ENCODE data around the gene REN. TPM values are rescaled to one million over a fixed set of nuclear protein-coding genes. Genes with fewer than 3 reads are reported as not detected.

REN gene
- total and polyA plus RNA-seq, 2 of the 13 experiments (the other 11 are each of a cell fraction or from before 2014, with no cell fraction given) = not detected

GRCh38 chr1:204162494-204163074 lies 3.6 kb downstream of the REN start (continued):
- no peak for TF ChIP-seq LCORL (IDR thresholded peaks at IDR 0.05)
- no peak for TF ChIP-seq LCORL (CRISPR knock-in tag; IDR thresholded peaks at IDR 0.05)
- no peak for TF ChIP-seq DZIP1 (CRISPR knock-in tag; IDR thresholded peaks at IDR 0.05)
- TF ChIP-seq ZSCAN30 (CRISPR knock-in tag; IDR thresholded peaks at IDR 0.05) = no peak
- no peak for TF ChIP-seq ZNF121 (CRISPR knock-in tag; IDR thresholded peaks at IDR 0.05)
- TF ChIP-seq MAZ (IDR thresholded peaks at IDR 0.05; ENCODE audit: borderline replicate concordance, low read depth, low read length) = no peak
- no peak for TF ChIP-seq MAZ (CRISPR knock-in tag; IDR thresholded peaks at IDR 0.05; ENCODE audit: low read depth)
- no peak for TF ChIP-seq BHLHE40 (IDR thresholded peaks at IDR 0.05; ENCODE audit: low read length)
- TF ChIP-seq, protein P1, sequence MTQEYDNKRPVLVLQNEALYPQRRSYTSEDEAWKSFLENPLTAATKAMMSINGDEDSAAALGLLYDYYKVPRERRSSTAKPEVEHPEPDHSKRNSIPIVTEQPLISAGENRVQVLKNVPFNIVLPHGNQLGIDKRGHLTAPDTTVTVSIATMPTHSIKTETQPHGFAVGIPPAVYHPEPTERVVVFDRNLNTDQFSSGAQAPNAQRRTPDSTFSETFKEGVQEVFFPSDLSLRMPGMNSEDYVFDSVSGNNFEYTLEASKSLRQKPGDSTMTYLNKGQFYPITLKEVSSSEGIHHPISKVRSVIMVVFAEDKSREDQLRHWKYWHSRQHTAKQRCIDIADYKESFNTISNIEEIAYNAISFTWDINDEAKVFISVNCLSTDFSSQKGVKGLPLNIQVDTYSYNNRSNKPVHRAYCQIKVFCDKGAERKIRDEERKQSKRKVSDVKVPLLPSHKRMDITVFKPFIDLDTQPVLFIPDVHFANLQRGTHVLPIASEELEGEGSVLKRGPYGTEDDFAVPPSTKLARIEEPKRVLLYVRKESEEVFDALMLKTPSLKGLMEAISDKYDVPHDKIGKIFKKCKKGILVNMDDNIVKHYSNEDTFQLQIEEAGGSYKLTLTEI (CRISPR knock-in tag; conservative IDR thresholded peaks at IDR 0.05) = no peak
- TF ChIP-seq ZNF224 (CRISPR knock-in tag; IDR thresholded peaks at IDR 0.05) = no peak
- TF ChIP-seq ZNF570 (CRISPR knock-in tag; IDR thresholded peaks at IDR 0.05; ENCODE audit: borderline replicate concordance) = no peak
- no peak for TF ChIP-seq BATF2 (CRISPR knock-in tag; IDR thresholded peaks at IDR 0.05)
- TF ChIP-seq, protein P2, sequence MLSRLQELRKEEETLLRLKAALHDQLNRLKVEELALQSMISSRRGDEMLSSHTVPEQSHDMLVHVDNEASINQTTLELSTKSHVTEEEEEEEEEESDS (CRISPR knock-in tag; IDR thresholded peaks at IDR 0.05; ENCODE audit: borderline replicate concordance) = no peak
- no peak for TF ChIP-seq ZNF124 (CRISPR knock-in tag; IDR thresholded peaks at IDR 0.05)
- no peak for TF ChIP-seq CC2D1A (CRISPR knock-in tag; IDR thresholded peaks at IDR 0.05)
- TF ChIP-seq CHD4 (IDR thresholded peaks at IDR 0.05; ENCODE audit: borderline replicate concordance, low read length) = no peak
- TF ChIP-seq ARID5B (CRISPR knock-in tag; IDR thresholded peaks at IDR 0.05) = 0 out of 2 replicates have a peak, but pooled peaks have one; percentile 29
- no peak for TF ChIP-seq ZNF543 (CRISPR knock-in tag; IDR thresholded peaks at IDR 0.05)
- no peak for TF ChIP-seq ZNF83 (CRISPR knock-in tag; IDR thresholded peaks at IDR 0.05; ENCODE audit: borderline replicate concordance)
- no peak for TF ChIP-seq TERF1 (CRISPR knock-in tag; IDR thresholded peaks at IDR 0.05)

Measured in HepG2 (cell line).